SK-N-SH treated with all-trans-retinoic acid at 6 μM for 48 hours (cell line): Measurements from ENCODE around the gene COL4A1.
A peak's percentile ranks its signal among the peaks of the same experiment; 100 is the strongest.

Experiments used
- ATAC-seq: fragments of 200-7000 bp; cut with Tn5 transposase; 3 replicates; pipeline ENCODE4 v1.9.1; 2020; ENCODE audit warnings: mild to moderate bottlenecking, moderate library complexity
- ARNTL ChIP-seq: fragments of 450-650 bp; formaldehyde crosslinking; IDR thresholded peaks from 2 replicates; pipeline ENCODE4 v1.5.0; 2020; ENCODE audit warnings: low read depth, mild to moderate bottlenecking, moderate library complexity, borderline replicate concordance
- BACH2 ChIP-seq: fragments of 250-450 bp; sonication (Bioruptor Pico); IDR thresholded peaks from 2 replicates; pipeline ENCODE4 v1.9.0; 2021; ENCODE audit warnings: mild to moderate bottlenecking, borderline replicate concordance
- CSDC2 ChIP-seq: fragments of 250-450 bp; sonication (Bioruptor Pico); IDR thresholded peaks from 2 replicates; pipeline ENCODE4 v1.5.0; 2020; ENCODE audit warnings: mild to moderate bottlenecking, moderate library complexity
- GLIS3 ChIP-seq: fragments of 250-450 bp; sonication (Bioruptor Pico); IDR thresholded peaks from 2 replicates; pipeline ENCODE4 v1.5.0; 2020; ENCODE audit warnings: mild to moderate bottlenecking, moderate library complexity
- ISL1 ChIP-seq: fragments of 250-450 bp; sonication (Bioruptor Pico); IDR thresholded peaks from 2 replicates; pipeline ENCODE4 v2.1.2; 2022; ENCODE audit warnings: mild to moderate bottlenecking, moderate library complexity
- OSR1 ChIP-seq: fragments of 250-450 bp; sonication (Bioruptor Pico); IDR thresholded peaks from 2 replicates; pipeline ENCODE4 v1.8.0; 2022; ENCODE audit warnings: moderate library complexity, mild to moderate bottlenecking, inconsistent platforms
- RARB ChIP-seq: fragments of 250-450 bp; sonication (Bioruptor Pico); IDR thresholded peaks from 2 replicates; pipeline ENCODE4 v1.8.0; 2021; ENCODE audit warnings: mild to moderate bottlenecking, moderate library complexity
- SNAI2 ChIP-seq: fragments of 250-450 bp; sonication (Bioruptor Pico); IDR thresholded peaks from 2 replicates; pipeline ENCODE4 v1.5.0; 2020; ENCODE audit warnings: mild to moderate bottlenecking, moderate library complexity
- TCF4 ChIP-seq: fragments of 250-450 bp; sonication (Bioruptor Pico); IDR thresholded peaks from 2 replicates; pipeline ENCODE4 v1.8.0; 2021; ENCODE audit warnings: mild to moderate bottlenecking, moderate library complexity, borderline replicate concordance
- TOX ChIP-seq: fragments of 250-450 bp; sonication (Bioruptor Pico); IDR thresholded peaks from 2 replicates; pipeline ENCODE4 v1.8.0; 2021; ENCODE audit warnings: mild to moderate bottlenecking, moderate library complexity, borderline replicate concordance
- ZC3H10 ChIP-seq: fragments of 250-450 bp; sonication (Bioruptor Pico); IDR thresholded peaks from 2 replicates; pipeline ENCODE4 v1.5.1; 2021; ENCODE audit warnings: mild to moderate bottlenecking, moderate library complexity
- ZFP3 ChIP-seq: fragments of 250-450 bp; sonication (Bioruptor Pico); IDR thresholded peaks from 2 replicates; pipeline ENCODE4 v1.5.0; 2020; ENCODE audit warnings: mild to moderate bottlenecking, moderate library complexity
- ZFP30 ChIP-seq: fragments of 450-650 bp; formaldehyde crosslinking; IDR thresholded peaks from 2 replicates; pipeline ENCODE4 v1.5.0; 2022; ENCODE audit warnings: mild to moderate bottlenecking, moderate library complexity
- ZNF565 ChIP-seq: fragments of 450-650 bp; formaldehyde crosslinking; conservative IDR thresholded peaks from 2 replicates; pipeline ENCODE4 v1.5.0; 2020; ENCODE audit warnings: low read depth, mild to moderate bottlenecking, moderate library complexity
- ZNF70 ChIP-seq: fragments of 450-650 bp; formaldehyde crosslinking; IDR thresholded peaks from 2 replicates; pipeline ENCODE4 v1.5.0; 2020; ENCODE audit warnings: mild to moderate bottlenecking, moderate library complexity
- ZNF8 ChIP-seq: fragments of 450-650 bp; formaldehyde crosslinking; IDR thresholded peaks from 2 replicates; pipeline ENCODE4 v1.5.0; 2020; ENCODE audit warnings: mild to moderate bottlenecking, moderate library complexity
- TF ChIP-seq, protein P1 (sequence below): fragments of 250-450 bp; sonication (Bioruptor Pico); IDR thresholded peaks from 2 replicates; pipeline ENCODE4 v1.5.1; 2021; ENCODE audit warnings: mild to moderate bottlenecking, moderate library complexity
- TF ChIP-seq, protein P2 (sequence below): fragments of 250-450 bp; sonication (Bioruptor Pico); IDR thresholded peaks from 2 replicates; pipeline ENCODE4 v1.8.0; 2021; ENCODE audit warnings: low read depth, mild to moderate bottlenecking, moderate library complexity, borderline replicate concordance
- TF ChIP-seq, protein P3 (sequence below): fragments of 250-450 bp; sonication (Bioruptor Pico); IDR thresholded peaks from 2 replicates; pipeline ENCODE4 v1.5.0; 2020; ENCODE audit warnings: mild to moderate bottlenecking, moderate library complexity
- TF ChIP-seq, protein P4 (sequence below): fragments of 250-450 bp; sonication (Bioruptor Pico); IDR thresholded peaks from 2 replicates; pipeline ENCODE4 v1.5.1; 2020; ENCODE audit warnings: low read depth, mild to moderate bottlenecking, moderate library complexity

COL4A1 gene

DNA sequence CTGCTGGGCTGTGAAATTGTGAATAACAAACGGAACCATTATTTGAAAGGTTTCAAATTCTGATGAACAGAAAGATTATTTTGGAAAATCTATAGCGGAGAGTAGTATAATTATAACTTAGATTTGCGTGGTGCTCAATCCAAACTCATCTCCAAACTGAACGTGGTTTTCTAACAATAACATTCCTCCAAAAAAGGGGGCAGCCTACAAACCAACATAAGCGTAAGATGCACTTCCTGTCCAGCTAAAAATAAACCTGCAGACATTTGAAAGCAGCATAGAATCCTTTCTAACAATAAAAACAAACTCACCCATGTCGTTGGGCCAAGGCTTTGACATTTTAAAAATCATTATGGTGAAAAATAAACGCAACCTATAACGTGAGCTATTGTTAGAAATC lies 178.4 kb downstream of the COL4A1 start:
- TF ChIP-seq ZNF70 (CRISPR knock-in tag) (no peak), ARNTL (CRISPR knock-in tag) (no peak), RARB (CRISPR knock-in tag) (no peak), GLIS3 (CRISPR knock-in tag) (no peak), ZFP30 (CRISPR knock-in tag) (no peak), TOX (CRISPR knock-in tag) (no peak), CSDC2 (no peak), ISL1 (CRISPR knock-in tag) (no peak), ZNF8 (no peak), ZC3H10 (CRISPR knock-in tag) (no peak), OSR1 (CRISPR knock-in tag) (no peak), ZFP3 (CRISPR knock-in tag) (no peak), ZNF565 (CRISPR knock-in tag) (no peak), SNAI2 (CRISPR knock-in tag) (no peak), TCF4 (CRISPR knock-in tag) (no peak), BACH2 (CRISPR knock-in tag) (no peak)
- TF ChIP-seq, protein P1, sequence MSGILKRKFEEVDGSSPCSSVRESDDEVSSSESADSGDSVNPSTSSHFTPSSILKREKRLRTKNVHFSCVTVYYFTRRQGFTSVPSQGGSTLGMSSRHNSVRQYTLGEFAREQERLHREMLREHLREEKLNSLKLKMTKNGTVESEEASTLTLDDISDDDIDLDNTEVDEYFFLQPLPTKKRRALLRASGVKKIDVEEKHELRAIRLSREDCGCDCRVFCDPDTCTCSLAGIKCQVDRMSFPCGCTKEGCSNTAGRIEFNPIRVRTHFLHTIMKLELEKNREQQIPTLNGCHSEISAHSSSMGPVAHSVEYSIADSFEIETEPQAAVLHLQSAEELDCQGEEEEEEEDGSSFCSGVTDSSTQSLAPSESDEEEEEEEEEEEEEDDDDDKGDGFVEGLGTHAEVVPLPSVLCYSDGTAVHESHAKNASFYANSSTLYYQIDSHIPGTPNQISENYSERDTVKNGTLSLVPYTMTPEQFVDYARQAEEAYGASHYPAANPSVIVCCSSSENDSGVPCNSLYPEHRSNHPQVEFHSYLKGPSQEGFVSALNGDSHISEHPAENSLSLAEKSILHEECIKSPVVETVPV (CRISPR knock-in tag) = no peak
- TF ChIP-seq, protein P2, sequence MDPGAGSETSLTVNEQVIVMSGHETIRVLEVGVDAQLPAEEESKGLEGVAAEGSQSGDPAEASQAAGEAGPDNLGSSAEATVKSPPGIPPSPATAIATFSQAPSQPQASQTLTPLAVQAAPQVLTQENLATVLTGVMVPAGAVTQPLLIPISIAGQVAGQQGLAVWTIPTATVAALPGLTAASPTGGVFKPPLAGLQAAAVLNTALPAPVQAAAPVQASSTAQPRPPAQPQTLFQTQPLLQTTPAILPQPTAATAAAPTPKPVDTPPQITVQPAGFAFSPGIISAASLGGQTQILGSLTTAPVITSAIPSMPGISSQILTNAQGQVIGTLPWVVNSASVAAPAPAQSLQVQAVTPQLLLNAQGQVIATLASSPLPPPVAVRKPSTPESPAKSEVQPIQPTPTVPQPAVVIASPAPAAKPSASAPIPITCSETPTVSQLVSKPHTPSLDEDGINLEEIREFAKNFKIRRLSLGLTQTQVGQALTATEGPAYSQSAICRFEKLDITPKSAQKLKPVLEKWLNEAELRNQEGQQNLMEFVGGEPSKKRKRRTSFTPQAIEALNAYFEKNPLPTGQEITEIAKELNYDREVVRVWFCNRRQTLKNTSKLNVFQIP = no peak
- TF ChIP-seq, protein P3, sequence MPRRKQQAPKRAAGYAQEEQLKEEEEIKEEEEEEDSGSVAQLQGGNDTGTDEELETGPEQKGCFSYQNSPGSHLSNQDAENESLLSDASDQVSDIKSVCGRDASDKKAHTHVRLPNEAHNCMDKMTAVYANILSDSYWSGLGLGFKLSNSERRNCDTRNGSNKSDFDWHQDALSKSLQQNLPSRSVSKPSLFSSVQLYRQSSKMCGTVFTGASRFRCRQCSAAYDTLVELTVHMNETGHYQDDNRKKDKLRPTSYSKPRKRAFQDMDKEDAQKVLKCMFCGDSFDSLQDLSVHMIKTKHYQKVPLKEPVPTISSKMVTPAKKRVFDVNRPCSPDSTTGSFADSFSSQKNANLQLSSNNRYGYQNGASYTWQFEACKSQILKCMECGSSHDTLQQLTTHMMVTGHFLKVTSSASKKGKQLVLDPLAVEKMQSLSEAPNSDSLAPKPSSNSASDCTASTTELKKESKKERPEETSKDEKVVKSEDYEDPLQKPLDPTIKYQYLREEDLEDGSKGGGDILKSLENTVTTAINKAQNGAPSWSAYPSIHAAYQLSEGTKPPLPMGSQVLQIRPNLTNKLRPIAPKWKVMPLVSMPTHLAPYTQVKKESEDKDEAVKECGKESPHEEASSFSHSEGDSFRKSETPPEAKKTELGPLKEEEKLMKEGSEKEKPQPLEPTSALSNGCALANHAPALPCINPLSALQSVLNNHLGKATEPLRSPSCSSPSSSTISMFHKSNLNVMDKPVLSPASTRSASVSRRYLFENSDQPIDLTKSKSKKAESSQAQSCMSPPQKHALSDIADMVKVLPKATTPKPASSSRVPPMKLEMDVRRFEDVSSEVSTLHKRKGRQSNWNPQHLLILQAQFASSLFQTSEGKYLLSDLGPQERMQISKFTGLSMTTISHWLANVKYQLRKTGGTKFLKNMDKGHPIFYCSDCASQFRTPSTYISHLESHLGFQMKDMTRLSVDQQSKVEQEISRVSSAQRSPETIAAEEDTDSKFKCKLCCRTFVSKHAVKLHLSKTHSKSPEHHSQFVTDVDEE (CRISPR knock-in tag) = no peak
- TF ChIP-seq, protein P4, sequence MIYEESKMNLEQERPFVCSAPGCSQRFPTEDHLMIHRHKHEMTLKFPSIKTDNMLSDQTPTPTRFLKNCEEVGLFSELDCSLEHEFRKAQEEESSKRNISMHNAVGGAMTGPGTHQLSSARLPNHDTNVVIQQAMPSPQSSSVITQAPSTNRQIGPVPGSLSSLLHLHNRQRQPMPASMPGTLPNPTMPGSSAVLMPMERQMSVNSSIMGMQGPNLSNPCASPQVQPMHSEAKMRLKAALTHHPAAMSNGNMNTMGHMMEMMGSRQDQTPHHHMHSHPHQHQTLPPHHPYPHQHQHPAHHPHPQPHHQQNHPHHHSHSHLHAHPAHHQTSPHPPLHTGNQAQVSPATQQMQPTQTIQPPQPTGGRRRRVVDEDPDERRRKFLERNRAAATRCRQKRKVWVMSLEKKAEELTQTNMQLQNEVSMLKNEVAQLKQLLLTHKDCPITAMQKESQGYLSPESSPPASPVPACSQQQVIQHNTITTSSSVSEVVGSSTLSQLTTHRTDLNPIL (CRISPR knock-in tag) = no peak

DNA sequence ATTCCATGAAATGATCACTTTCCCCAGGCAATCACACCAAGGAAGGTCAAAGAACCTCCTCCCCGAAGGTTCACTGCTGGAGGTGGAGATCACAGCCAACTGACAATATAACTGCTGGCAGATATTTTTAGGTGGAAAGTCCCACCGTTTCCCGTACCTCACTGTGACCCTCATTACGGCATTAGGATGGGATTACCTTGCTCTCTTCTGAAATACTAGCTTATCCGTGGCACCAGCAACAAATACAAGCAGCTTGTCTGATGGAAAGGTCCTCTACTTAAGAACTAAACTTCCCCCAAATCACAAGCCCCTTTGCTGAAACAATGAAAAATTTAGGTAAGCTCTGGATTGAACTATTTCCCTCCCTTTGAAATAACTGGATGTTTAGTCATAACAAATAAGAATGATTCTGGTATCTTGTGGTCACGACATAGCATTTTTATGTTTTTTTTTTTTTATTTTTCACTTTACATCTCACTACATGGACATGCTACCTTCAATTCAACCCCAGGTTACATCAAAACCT lies 178.9 kb downstream of the COL4A1 start:
- no peak for ATAC-seq
- TF ChIP-seq TCF4 (CRISPR knock-in tag) (no peak), ZC3H10 (CRISPR knock-in tag) (no peak), SNAI2 (CRISPR knock-in tag) (no peak)

More for the DNA sequence above, 178.4 kb downstream of the COL4A1 start:
- no peak for ATAC-seq

DNA sequence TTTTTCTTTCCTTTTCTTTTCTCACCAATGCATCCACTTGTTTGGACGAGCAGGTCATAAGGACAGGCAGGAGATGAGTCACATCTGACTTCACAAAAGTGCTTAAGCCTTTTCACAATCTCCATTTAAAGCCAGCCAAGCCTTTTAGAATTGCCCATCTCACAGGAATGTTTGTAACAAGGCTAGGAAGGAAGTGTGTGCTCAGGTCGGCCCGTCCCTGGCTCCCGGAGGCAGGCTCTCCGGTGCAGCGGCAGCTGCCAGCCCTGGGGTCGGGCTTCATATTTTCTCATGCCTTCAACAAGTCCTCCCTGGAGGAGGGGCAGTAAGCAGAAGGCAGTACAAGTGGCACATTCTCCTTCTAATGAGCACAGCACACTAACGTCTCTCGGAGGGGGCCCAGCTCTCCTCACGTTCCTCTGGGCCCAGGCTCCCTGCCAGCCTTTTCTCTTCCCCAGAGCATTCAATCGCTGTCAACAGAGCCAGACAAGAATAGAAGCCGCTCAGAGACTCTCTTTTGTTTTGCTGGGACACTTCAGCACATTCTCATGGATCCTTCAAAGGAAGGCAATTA lies 180.5 kb downstream of the COL4A1 start:
- peak; percentile 93 for ATAC-seq
- TF ChIP-seq ISL1 (CRISPR knock-in tag) = peak; percentile 27; the same call in 1 of the 2 replicates
- TF ChIP-seq, protein P2 = no peak
